ENCODE measurements around the gene POLG.
A peak's percentile ranks its signal among the peaks of the same experiment; 100 is the strongest.

POLG gene

DNA sequence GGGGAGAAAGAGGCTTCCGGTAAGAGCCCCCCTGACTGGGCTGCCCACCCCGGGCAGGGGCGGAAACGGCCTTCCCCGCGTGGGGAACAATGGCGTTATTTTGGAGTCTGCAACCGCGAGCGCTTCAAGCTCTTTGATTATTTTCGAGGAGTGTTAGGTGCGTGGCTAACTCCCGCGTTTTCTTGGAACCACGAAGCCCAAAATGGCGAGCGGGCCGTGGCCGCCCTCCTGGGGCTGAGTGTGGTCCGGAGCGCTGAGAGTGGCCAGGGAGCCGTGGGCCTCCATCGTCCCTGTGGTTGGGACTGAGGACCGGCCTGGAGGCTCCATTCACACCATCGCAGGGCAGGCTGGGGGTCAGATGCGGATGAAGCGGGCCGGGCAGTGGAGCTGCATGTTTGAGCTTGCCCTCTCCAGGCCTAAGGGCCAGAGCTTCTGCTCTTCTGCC lies 44.6 kb upstream of the POLG start:
- peak overlapping the region; percentile 82 for H3K27ac ChIP-seq
- TF ChIP-seq, protein P1, sequence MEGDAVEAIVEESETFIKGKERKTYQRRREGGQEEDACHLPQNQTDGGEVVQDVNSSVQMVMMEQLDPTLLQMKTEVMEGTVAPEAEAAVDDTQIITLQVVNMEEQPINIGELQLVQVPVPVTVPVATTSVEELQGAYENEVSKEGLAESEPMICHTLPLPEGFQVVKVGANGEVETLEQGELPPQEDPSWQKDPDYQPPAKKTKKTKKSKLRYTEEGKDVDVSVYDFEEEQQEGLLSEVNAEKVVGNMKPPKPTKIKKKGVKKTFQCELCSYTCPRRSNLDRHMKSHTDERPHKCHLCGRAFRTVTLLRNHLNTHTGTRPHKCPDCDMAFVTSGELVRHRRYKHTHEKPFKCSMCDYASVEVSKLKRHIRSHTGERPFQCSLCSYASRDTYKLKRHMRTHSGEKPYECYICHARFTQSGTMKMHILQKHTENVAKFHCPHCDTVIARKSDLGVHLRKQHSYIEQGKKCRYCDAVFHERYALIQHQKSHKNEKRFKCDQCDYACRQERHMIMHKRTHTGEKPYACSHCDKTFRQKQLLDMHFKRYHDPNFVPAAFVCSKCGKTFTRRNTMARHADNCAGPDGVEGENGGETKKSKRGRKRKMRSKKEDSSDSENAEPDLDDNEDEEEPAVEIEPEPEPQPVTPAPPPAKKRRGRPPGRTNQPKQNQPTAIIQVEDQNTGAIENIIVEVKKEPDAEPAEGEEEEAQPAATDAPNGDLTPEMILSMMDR (conservative IDR thresholded peaks at IDR 0.05), result no peak

DNA sequence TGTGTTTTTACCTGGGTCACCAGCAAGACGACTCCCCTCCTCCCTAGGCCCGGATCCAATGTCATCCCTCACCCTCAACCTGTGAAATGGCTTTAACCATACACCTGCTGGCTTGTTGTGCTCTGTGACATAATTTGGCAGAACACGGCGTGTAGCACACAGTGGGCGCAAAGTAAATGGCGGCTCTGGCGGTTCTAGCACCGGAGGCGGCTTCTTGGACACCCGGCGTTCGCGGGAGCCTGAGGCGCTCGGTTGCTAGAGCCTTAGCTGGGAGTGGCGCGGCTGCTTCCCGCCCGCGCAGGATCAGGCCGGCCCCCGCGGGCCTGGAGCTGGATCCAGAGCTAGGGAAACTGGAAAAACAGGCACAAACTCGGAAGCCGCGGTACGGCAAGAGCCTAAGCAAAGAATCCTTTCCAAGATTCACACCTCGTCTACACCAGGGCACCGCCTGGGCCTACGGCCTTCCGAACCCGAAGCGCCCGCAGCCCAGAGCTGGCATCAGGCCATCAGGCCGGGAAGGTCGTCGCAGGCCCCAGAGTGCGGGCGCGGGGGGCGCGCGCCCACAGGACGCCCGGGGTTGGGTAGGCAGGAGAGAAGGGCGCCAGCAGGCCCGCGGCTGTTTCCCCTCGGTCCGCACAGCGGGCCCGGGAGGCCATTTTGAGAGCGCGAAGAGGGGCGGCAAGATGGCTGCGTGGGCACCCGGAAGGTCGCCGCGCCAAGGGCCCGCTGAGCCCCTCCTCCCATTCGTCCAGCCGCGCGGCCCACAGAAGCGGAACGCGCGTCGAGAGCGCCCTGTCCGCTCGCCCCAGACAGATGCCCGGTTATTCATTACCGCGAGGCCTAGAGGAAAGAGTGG lies 43.9 kb upstream of the POLG start:
- H3K27ac ChIP-seq, result peak overlapping the region; percentile 82
- TF ChIP-seq, protein P1 (conservative IDR thresholded peaks at IDR 0.05), result no peak

DNA sequence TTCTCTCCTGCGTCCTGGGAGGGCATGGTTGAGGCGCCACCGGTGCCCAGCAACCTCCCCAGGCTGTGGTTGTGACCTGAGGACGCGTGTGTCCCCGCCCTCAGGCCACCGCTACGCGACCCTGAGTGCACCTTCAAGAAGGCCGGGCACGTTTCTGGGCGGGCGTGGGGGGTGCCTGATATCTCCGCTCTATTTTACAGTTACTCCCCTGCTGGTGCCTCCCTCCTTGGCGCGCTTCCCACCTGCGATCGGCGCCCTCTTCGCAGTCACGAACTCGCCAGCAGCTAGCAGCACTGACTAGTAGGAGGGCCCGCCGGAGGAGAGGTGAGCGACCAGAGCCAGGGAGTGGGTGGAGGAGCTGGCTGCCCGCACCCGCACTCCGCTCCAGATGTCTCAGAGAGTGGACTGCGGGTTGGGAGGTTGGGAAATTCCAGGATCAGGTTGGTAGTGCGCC lies 43.2 kb upstream of the POLG start:
- TF ChIP-seq, protein P1 (conservative IDR thresholded peaks at IDR 0.05), result no peak
- peak overlapping the region; percentile 82 for H3K27ac ChIP-seq

DNA sequence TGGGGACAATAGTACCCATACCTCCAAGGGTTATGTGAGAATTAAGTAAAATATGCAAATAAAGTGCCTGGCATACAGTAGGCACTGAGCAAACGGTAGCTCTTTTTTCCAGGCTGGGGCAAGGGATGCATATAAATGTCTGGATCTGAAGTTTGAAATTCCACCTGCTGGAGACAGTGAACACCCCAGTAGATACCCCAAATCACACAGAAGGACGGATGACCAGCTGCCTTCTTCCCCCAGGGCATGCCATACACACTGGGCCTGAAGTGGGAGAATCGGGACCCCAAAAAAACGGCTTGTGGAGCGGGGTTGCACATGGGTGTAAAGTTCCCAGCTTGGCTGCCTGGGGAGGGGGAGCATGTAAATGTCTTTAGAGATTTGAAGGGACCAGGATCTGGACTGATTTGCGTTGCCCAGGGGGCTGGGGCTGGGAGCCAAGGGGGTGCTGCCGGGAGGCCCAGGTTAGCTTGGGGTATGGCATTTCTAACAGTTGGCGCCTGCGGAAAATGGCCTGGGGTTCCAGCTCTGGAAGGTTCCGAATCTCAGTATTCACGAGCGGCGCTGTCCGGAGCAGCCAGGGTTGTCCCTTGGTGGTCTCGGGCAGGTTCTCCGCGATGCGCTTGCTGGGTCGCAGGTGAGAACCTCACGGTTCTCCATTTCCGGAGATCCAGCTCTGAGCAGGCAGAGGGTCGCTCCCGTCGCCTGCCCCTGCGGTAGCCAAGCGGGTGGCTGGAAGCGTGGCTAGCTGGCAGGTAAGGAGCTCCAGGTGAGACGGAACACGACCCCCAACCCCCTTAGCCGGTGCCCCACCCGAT lies 42.6 kb upstream of the POLG start:
- peak overlapping the region; percentile 82 for H3K27ac ChIP-seq

DNA sequence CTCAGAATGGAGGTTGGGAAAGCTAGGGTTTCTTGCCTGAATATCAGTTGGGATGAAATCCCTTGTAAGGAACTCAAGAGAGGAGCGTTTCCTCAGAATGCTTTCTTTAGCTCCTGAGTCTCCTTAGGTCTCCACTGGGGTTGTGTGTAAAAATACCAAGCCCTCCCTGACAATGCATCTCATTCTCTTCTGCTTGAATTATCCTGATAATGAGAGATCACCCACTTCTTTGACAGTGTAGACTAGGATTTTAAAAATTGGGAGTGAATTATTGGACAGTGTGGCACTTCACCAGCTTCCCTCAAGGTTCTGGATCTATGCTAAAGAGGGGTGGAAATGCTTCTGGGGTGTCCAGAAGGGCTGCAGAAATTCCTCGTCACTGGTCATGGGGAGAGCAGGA lies 41.8 kb upstream of the POLG start:
- TF ChIP-seq, protein P1 (conservative IDR thresholded peaks at IDR 0.05), result no peak
- H3K27ac ChIP-seq, result peak overlapping the region; percentile 82; the same call in 1 of the 2 replicates

More for the DNA sequence above, 42.6 kb upstream of the POLG start:
- TF ChIP-seq, protein P1 (conservative IDR thresholded peaks at IDR 0.05), result no peak

DNA sequence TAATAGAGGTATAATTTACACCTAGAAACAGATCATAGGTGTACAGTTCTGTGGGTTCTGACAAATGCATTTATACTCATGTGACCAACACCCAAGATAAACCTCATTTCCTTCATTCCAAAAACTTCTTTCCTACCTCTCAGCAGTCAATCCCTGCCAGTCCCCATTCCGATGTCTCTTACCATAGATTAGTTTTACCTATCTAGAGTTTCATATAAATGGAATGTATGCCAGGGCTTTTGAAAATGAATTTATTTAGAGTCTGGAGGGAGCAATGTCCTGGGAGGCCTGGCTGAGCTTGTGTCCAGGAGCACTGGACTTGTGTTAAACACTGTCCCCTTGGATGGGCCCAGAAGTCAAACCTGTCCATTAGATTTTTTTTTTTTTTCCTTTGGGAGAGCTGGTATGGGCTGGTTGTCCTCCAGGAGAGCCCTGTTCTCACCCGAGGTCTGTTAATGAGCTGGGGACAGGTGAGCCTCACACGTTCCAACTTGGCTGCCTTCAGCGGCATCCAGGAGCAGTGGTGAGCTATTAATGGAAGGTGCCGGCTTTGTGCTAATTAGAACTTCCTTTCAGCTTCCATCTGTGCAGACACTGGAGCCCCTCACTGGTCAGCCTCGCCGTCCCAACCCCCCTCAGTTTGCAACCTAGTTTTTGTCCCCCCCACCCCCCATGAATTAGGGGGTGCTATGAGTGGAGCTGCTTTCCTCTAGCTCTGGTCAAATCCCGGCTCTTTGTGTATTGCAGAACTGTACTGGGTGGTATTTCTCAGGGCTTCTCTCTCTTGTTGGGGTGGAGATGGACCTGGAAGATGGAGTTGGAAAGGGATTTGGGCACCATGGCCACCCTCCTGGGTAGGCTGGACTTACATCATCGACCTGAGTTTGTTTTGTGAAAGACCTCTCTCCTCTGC lies 40.7 kb upstream of the POLG start:
- TF ChIP-seq, protein P1 (conservative IDR thresholded peaks at IDR 0.05), result no peak

More for the DNA sequence above, 40.7 kb upstream of the POLG start:
- no peak overlapping the region for H3K27ac ChIP-seq
